ENCODE results near the gene RHCE. TPM values are rescaled to one million over a fixed set of nuclear protein-coding genes. Genes with fewer than 3 reads are reported as not detected.
"Not testable (repeated sequence)": the region's sequence is repeated elsewhere in the genome, so short reads cannot be mapped to it uniquely, and the experiment has no call there.

RHCE gene
- total and polyA plus RNA-seq, 2 donors, result 0.59 to 1.0 TPM

- not testable (repeated sequence) for H3K36me3 ChIP-seq (ENCODE audit: control insufficient read depth in 2 of 2, insufficient read depth in 2 of 2, low read length in 1 of 2); DNase-seq (ENCODE audit: low read depth in 6 of 9, low spot score in 9 of 9); H3K27me3 ChIP-seq (ENCODE audit: control insufficient read depth in 2 of 2, insufficient read depth in 1 of 2, low read length in 1 of 2); H3K27ac ChIP-seq (ENCODE audit: low read depth in 1 of 2, low read length in 1 of 2); H3K4me3 ChIP-seq (ENCODE audit: low read length in 2 of 2); H3K4me1 ChIP-seq (ENCODE audit: control insufficient read depth in 2 of 2, insufficient read depth in 2 of 2, low read length in 2 of 2); H3K9me3 ChIP-seq (ENCODE audit: control insufficient read depth in 2 of 2, insufficient read depth in 1 of 2, low read length in 1 of 2)
- WGBS, result 82% methylated on average over 3 of the region's 6 CpGs
Measured at GRCh38 chr1:25414157-25414556, 6.5 kb downstream of the RHCE start.

- DNase-seq (ENCODE audit: low read depth in 6 of 9, low spot score in 9 of 9); H3K36me3 ChIP-seq (ENCODE audit: control insufficient read depth in 2 of 2, insufficient read depth in 2 of 2, low read length in 1 of 2); H3K9me3 ChIP-seq (ENCODE audit: control insufficient read depth in 2 of 2, insufficient read depth in 1 of 2, low read length in 1 of 2); H3K4me3 ChIP-seq (ENCODE audit: low read length in 2 of 2); H3K4me1 ChIP-seq (ENCODE audit: control insufficient read depth in 2 of 2, insufficient read depth in 2 of 2, low read length in 2 of 2); H3K27ac ChIP-seq (ENCODE audit: low read depth in 1 of 2, low read length in 1 of 2); H3K27me3 ChIP-seq (ENCODE audit: control insufficient read depth in 2 of 2, insufficient read depth in 1 of 2, low read length in 1 of 2): not testable (repeated sequence)
- 95% methylated on average over 13 of the region's 14 CpGs for WGBS
Measured at GRCh38 chr1:25412872-25413623, 7.6 kb downstream of the RHCE start.

DNA sequence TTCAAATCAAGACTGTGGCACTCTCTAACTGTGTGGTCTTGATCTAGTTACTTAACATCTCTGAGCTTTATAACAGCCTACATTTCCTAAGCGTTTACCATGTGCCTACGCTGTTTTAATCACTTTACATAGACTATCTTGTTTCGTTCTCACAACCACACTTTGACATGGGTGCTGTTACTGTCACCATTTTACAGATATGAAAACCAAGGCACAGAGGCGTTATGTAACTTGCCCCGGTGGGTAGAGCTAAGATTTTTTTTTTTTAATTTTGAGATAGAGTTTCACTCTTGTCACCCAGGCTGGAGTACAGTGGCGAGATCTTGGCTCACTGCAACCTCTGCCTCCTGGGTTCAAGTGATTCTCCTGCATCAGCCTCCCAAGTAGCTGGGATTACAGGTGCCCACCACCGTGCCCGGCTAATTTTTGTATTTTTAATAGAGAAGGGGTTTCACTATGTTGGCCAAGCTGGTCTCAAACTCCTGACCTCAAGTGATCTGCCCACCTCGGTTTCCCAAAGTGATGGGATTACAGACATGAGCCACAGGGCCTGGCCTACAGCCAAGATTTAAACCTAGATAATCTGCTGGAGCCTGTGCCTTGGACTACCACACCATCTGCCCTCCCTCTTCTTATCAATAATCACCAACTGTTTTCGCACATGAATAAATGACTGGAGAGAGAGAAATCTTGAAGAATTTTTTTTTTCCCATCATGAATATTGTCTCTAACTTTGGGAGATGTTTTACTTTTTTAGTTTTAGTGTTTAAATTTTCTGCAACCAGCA lies 10.8 kb downstream of the RHCE start:
- H3K27ac ChIP-seq (ENCODE audit: low read depth in 1 of 2, low read length in 1 of 2); H3K9me3 ChIP-seq (ENCODE audit: control insufficient read depth in 2 of 2, insufficient read depth in 1 of 2, low read length in 1 of 2); H3K27me3 ChIP-seq (ENCODE audit: control insufficient read depth in 2 of 2, insufficient read depth in 1 of 2, low read length in 1 of 2); H3K36me3 ChIP-seq (ENCODE audit: control insufficient read depth in 2 of 2, insufficient read depth in 2 of 2, low read length in 1 of 2); DNase-seq (ENCODE audit: low read depth in 6 of 9, low spot score in 9 of 9); H3K4me3 ChIP-seq (ENCODE audit: low read length in 2 of 2); H3K4me1 ChIP-seq (ENCODE audit: control insufficient read depth in 2 of 2, insufficient read depth in 2 of 2, low read length in 2 of 2): not testable (repeated sequence)
- 89% methylated on average over 10 of the region's 10 CpGs for WGBS

GRCh38 chr1:25405731-25406305 lies 14.8 kb downstream of the RHCE start:
- 87% methylated on average over 9 of the region's 12 CpGs for WGBS
- H3K4me3 ChIP-seq (ENCODE audit: low read length in 2 of 2); H3K27me3 ChIP-seq (ENCODE audit: control insufficient read depth in 2 of 2, insufficient read depth in 1 of 2, low read length in 1 of 2); DNase-seq (ENCODE audit: low read depth in 6 of 9, low spot score in 9 of 9); H3K4me1 ChIP-seq (ENCODE audit: control insufficient read depth in 2 of 2, insufficient read depth in 2 of 2, low read length in 2 of 2); H3K36me3 ChIP-seq (ENCODE audit: control insufficient read depth in 2 of 2, insufficient read depth in 2 of 2, low read length in 1 of 2); H3K9me3 ChIP-seq (ENCODE audit: control insufficient read depth in 2 of 2, insufficient read depth in 1 of 2, low read length in 1 of 2); H3K27ac ChIP-seq (ENCODE audit: low read depth in 1 of 2, low read length in 1 of 2): not testable (repeated sequence)

- WGBS, result 31% methylated on average over 6 of the region's 8 CpGs
- H3K4me1 ChIP-seq (ENCODE audit: control insufficient read depth in 2 of 2, insufficient read depth in 2 of 2, low read length in 2 of 2); H3K36me3 ChIP-seq (ENCODE audit: control insufficient read depth in 2 of 2, insufficient read depth in 2 of 2, low read length in 1 of 2); H3K4me3 ChIP-seq (ENCODE audit: low read length in 2 of 2); H3K27me3 ChIP-seq (ENCODE audit: control insufficient read depth in 2 of 2, insufficient read depth in 1 of 2, low read length in 1 of 2); H3K27ac ChIP-seq (ENCODE audit: low read depth in 1 of 2, low read length in 1 of 2); DNase-seq (ENCODE audit: low read depth in 6 of 9, low spot score in 9 of 9); H3K9me3 ChIP-seq (ENCODE audit: control insufficient read depth in 2 of 2, insufficient read depth in 1 of 2, low read length in 1 of 2): not testable (repeated sequence)
Measured at GRCh38 chr1:25402947-25403803, 17.4 kb downstream of the RHCE start.

- H3K4me1 ChIP-seq (ENCODE audit: control insufficient read depth in 2 of 2, insufficient read depth in 2 of 2, low read length in 2 of 2); H3K4me3 ChIP-seq (ENCODE audit: low read length in 2 of 2); DNase-seq (ENCODE audit: low read depth in 6 of 9, low spot score in 9 of 9); H3K27ac ChIP-seq (ENCODE audit: low read depth in 1 of 2, low read length in 1 of 2); H3K27me3 ChIP-seq (ENCODE audit: control insufficient read depth in 2 of 2, insufficient read depth in 1 of 2, low read length in 1 of 2); H3K9me3 ChIP-seq (ENCODE audit: control insufficient read depth in 2 of 2, insufficient read depth in 1 of 2, low read length in 1 of 2); H3K36me3 ChIP-seq (ENCODE audit: control insufficient read depth in 2 of 2, insufficient read depth in 2 of 2, low read length in 1 of 2): not testable (repeated sequence)
- no CpG with 5 or more reads among the region's 2 CpGs for WGBS
Measured at GRCh38 chr1:25398079-25398478, 22.5 kb downstream of the RHCE start.

DNA sequence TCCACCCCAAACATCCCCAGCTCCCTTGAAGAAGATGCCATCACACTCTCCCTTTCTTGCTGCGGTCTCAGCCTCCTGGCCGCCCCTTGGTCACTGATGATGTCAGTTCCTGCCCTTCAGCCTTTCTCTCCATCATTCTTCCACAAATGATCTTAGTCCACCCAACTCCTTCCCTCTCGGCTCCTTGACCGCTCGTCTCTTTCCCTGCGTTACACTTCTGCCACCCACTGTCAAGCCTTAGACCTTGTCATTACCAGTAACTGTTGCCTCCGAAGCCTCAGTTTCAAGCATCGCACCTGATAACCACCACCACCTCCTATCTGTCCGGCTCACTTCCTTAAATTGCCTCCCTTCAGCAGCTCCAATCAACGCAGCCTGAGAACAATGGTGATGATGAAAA lies 23.1 kb downstream of the RHCE start:
- H3K9me3 ChIP-seq (ENCODE audit: control insufficient read depth in 2 of 2, insufficient read depth in 1 of 2, low read length in 1 of 2); H3K27me3 ChIP-seq (ENCODE audit: control insufficient read depth in 2 of 2, insufficient read depth in 1 of 2, low read length in 1 of 2); H3K36me3 ChIP-seq (ENCODE audit: control insufficient read depth in 2 of 2, insufficient read depth in 2 of 2, low read length in 1 of 2); H3K27ac ChIP-seq (ENCODE audit: low read depth in 1 of 2, low read length in 1 of 2); H3K4me3 ChIP-seq (ENCODE audit: low read length in 2 of 2); DNase-seq (ENCODE audit: low read depth in 6 of 9, low spot score in 9 of 9); H3K4me1 ChIP-seq (ENCODE audit: control insufficient read depth in 2 of 2, insufficient read depth in 2 of 2, low read length in 2 of 2): not testable (repeated sequence)
- WGBS, result 100% methylated on average over 3 of the region's 10 CpGs

GRCh38 chr1:25392841-25393240 lies 27.8 kb downstream of the RHCE start:
- Histone ChIP-seq H3K4me3 (ENCODE audit: low read length in 2 of 2) (no peak overlapping the region), H3K27me3 (ENCODE audit: control insufficient read depth in 2 of 2, insufficient read depth in 1 of 2, low read length in 1 of 2) (no peaks in the 10 kb centered on the region), H3K27ac (ENCODE audit: low read depth in 1 of 2, low read length in 1 of 2) (no peak overlapping the region), H3K4me1 (ENCODE audit: control insufficient read depth in 2 of 2, insufficient read depth in 2 of 2, low read length in 2 of 2) (no peaks in the 10 kb centered on the region), H3K36me3 (ENCODE audit: control insufficient read depth in 2 of 2, insufficient read depth in 2 of 2, low read length in 1 of 2) (no peaks in the 10 kb centered on the region), H3K9me3 (ENCODE audit: control insufficient read depth in 2 of 2, insufficient read depth in 1 of 2, low read length in 1 of 2) (no peaks in the 10 kb centered on the region)
- no peak for DNase-seq (ENCODE audit: low read depth in 6 of 9, low spot score in 9 of 9)
- 99% methylated on average over 6 of the region's 6 CpGs for WGBS

All from thymus (tissue), 11 donors.